HepG2 (cell line): ENCODE measurements around the gene RABGGTA. TPM values are rescaled to one million over a fixed set of nuclear protein-coding genes. Genes with fewer than 3 reads are reported as not detected.

ENCODE experiments used
- CC2D1A ChIP-seq: sonication (generic); formaldehyde crosslinking; IDR thresholded peaks from 2 replicates; pipeline ENCODE4 v1.8.1; 2023; ENCODE audit warnings: mild to moderate bottlenecking, missing genetic modification reagents
- FOSL1 ChIP-seq: sonication (generic); formaldehyde crosslinking; IDR thresholded peaks from 2 replicates; pipeline ENCODE4 v1.9.0; 2021; ENCODE audit warnings: missing genetic modification reagents, borderline replicate concordance
- IRF2 ChIP-seq: IDR thresholded peaks from 2 replicates; pipeline ENCODE4 v1.6.1; 2018; ENCODE audit warnings: missing genetic modification reagents, missing compliant biosample characterization
- NFIC ChIP-seq: IDR thresholded peaks from 2 replicates; pipeline ENCODE4 v1.6.1; 2012; ENCODE audit warnings: mild to moderate bottlenecking, low read length, inconsistent platforms
- POLR2AphosphoS2 ChIP-seq: IDR thresholded peaks from 2 replicates; pipeline ENCODE4 v1.6.1; 2011; ENCODE audit warnings: low read depth, low read length, improper control_type of control experiment
- RAD51 ChIP-seq: fragments of 450-650 bp; IDR thresholded peaks from 2 replicates; pipeline ENCODE4 v1.6.1; 2016; ENCODE audit warnings: borderline replicate concordance
- RARG ChIP-seq: sonication (generic); formaldehyde crosslinking; IDR thresholded peaks from 2 replicates; pipeline ENCODE4 v1.4.0; 2020; ENCODE audit warnings: low read depth, mild to moderate bottlenecking, missing genetic modification reagents
- REPIN1 ChIP-seq: sonication (generic); formaldehyde crosslinking; IDR thresholded peaks from 2 replicates; pipeline ENCODE4 v1.8.0; 2022; ENCODE audit warnings: missing genetic modification reagents, low read depth, mild to moderate bottlenecking, borderline replicate concordance
- RFXANK ChIP-seq: IDR thresholded peaks from 2 replicates; pipeline ENCODE4 v1.6.1; 2016
- RFXAP ChIP-seq: sonication (generic); formaldehyde crosslinking; IDR thresholded peaks from 2 replicates; pipeline ENCODE4 v1.4.0; 2020; ENCODE audit warnings: missing genetic modification reagents, borderline replicate concordance
- SAP130 ChIP-seq: IDR thresholded peaks from 2 replicates; pipeline ENCODE4 v1.6.1; 2016; ENCODE audit warnings: low read depth
- SNAPC2 ChIP-seq: sonication (generic); formaldehyde crosslinking; IDR thresholded peaks from 2 replicates; pipeline ENCODE4 v1.8.1; 2022; ENCODE audit warnings: mild to moderate bottlenecking, missing genetic modification reagents
- TARDBP ChIP-seq: sonication (generic); formaldehyde crosslinking; IDR thresholded peaks from 2 replicates; pipeline ENCODE4 v1.8.0; 2022; ENCODE audit warnings: mild to moderate bottlenecking, missing genetic modification reagents
- ZBTB42 ChIP-seq: sonication (generic); formaldehyde crosslinking; IDR thresholded peaks from 2 replicates; pipeline ENCODE4 v1.5.0; 2020; ENCODE audit warnings: mild to moderate bottlenecking, missing genetic modification reagents
- ZNF136 ChIP-seq: sonication (generic); formaldehyde crosslinking; IDR thresholded peaks from 2 replicates; pipeline ENCODE4 v1.8.1; 2022; ENCODE audit warnings: low read depth, mild to moderate bottlenecking, moderate library complexity, missing genetic modification reagents
- ZNF230 ChIP-seq: sonication (generic); formaldehyde crosslinking; IDR thresholded peaks from 2 replicates; pipeline ENCODE4 v1.4.0; 2020; ENCODE audit warnings: mild to moderate bottlenecking, missing genetic modification reagents
- ZNF260 ChIP-seq: sonication (generic); formaldehyde crosslinking; IDR thresholded peaks from 2 replicates; pipeline ENCODE4 v1.4.0; 2020; ENCODE audit warnings: missing genetic modification reagents, low read depth, mild to moderate bottlenecking, borderline replicate concordance
- ZNF614 ChIP-seq: IDR thresholded peaks from 2 replicates; pipeline ENCODE4 v1.6.1; 2018; ENCODE audit warnings: missing biosample characterization, missing genetic modification reagents, inconsistent platforms, borderline replicate concordance
- ZNF773 ChIP-seq: sonication (generic); formaldehyde crosslinking; IDR thresholded peaks from 2 replicates; pipeline ENCODE4 v1.4.0; 2020; ENCODE audit warnings: missing genetic modification reagents, borderline replicate concordance
- ZSCAN22 ChIP-seq: sonication (generic); formaldehyde crosslinking; IDR thresholded peaks from 2 replicates; pipeline ENCODE4 v1.4.0; 2020; ENCODE audit warnings: mild to moderate bottlenecking, missing genetic modification reagents
- ZSCAN9 ChIP-seq: IDR thresholded peaks from 2 replicates; pipeline ENCODE4 v1.6.1; 2016; ENCODE audit warnings: borderline replicate concordance
- polyA plus RNA-seq, 8 experiments: library from polyadenylated mRNA; depleted of rRNA in 3 of 8; stranded (reverse) in 7 of 8; unstranded in 1 of 8; fragments of >200 nt; fragmentation: Illumina TruSeq in 4 of 8; extraction: Trizol in 4 of 8; gene quantifications; 2 replicates each; pipeline versions ENCODE4 v1.2.1 to v1.2.3, GENCODE V29; 2011 to 2016; ENCODE audit warnings: low read depth in 4 of 8, missing spikeins in 1 of 8, mixed read lengths in 1 of 8; ENCODE audit not compliant: insufficient read depth in 1 of 8
- total RNA-seq, 5 experiments: library from RNA; depleted of rRNA; stranded (reverse); fragments of >200 nt; fragmentation: Illumina TruSeq; extraction: Trizol; gene quantifications; 2 replicates each; pipeline ENCODE4 v1.2.3, GENCODE V29; 2016; ENCODE audit warnings: low read depth in 1 of 5
- TF ChIP-seq, protein P1 (sequence below): sonication (generic); formaldehyde crosslinking; conservative IDR thresholded peaks from 2 replicates; pipeline ENCODE4 v1.4.0; 2020; ENCODE audit warnings: missing genetic modification reagents
- TF ChIP-seq, protein P2 (sequence below): sonication (generic); formaldehyde crosslinking; IDR thresholded peaks from 2 replicates; pipeline ENCODE4 v1.4.0; 2020; ENCODE audit warnings: mild to moderate bottlenecking, missing genetic modification reagents
- TF ChIP-seq, protein P3 (sequence below): sonication (generic); formaldehyde crosslinking; IDR thresholded peaks from 2 replicates; pipeline ENCODE4 v1.5.0; 2020; ENCODE audit warnings: mild to moderate bottlenecking, missing genetic modification reagents, borderline replicate concordance

RABGGTA gene
- total and polyA plus RNA-seq, 2 of the 13 experiments (the other 11 are each of a cell fraction or from before 2014, with no cell fraction given) = 57.9 to 90.8 TPM

GRCh38 chr14:24299255-24300191 lies 28.1 kb upstream of the RABGGTA start, which contains the start of the genes DHRS1 and NOP9 (continued):
- TF ChIP-seq, protein P1, sequence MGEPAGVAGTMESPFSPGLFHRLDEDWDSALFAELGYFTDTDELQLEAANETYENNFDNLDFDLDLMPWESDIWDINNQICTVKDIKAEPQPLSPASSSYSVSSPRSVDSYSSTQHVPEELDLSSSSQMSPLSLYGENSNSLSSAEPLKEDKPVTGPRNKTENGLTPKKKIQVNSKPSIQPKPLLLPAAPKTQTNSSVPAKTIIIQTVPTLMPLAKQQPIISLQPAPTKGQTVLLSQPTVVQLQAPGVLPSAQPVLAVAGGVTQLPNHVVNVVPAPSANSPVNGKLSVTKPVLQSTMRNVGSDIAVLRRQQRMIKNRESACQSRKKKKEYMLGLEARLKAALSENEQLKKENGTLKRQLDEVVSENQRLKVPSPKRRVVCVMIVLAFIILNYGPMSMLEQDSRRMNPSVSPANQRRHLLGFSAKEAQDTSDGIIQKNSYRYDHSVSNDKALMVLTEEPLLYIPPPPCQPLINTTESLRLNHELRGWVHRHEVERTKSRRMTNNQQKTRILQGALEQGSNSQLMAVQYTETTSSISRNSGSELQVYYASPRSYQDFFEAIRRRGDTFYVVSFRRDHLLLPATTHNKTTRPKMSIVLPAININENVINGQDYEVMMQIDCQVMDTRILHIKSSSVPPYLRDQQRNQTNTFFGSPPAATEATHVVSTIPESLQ = 0 out of 2 replicates have a peak, but pooled peaks have one; percentile 93
- TF ChIP-seq CC2D1A (CRISPR knock-in tag) = no peak
- TF ChIP-seq RAD51 = no peak
- peak; percentile 100 for TF ChIP-seq SAP130 (CRISPR knock-in tag)
- TF ChIP-seq ZNF614 (CRISPR knock-in tag) = peak; percentile 95; the same call in 1 of the 2 replicates
- peak; percentile 96 for TF ChIP-seq RFXAP (CRISPR knock-in tag)
- TF ChIP-seq RFXANK (CRISPR knock-in tag) = 0 out of 2 replicates have a peak, but pooled peaks have one; percentile 34
- TF ChIP-seq, protein P2, sequence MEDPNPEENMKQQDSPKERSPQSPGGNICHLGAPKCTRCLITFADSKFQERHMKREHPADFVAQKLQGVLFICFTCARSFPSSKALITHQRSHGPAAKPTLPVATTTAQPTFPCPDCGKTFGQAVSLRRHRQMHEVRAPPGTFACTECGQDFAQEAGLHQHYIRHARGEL (CRISPR knock-in tag) = peak; percentile 96
- TF ChIP-seq ZNF773 (CRISPR knock-in tag) = 0 out of 2 replicates have a peak, but pooled peaks have one; percentile 24
- TF ChIP-seq ZSCAN22 (CRISPR knock-in tag) = 0 out of 2 replicates have a peak, but pooled peaks have one; percentile 55
- TF ChIP-seq NFIC = no peak
- TF ChIP-seq TARDBP (CRISPR knock-in tag) = peak; percentile 88
- TF ChIP-seq POLR2AphosphoS2 = no peak
- TF ChIP-seq ZNF136 (CRISPR knock-in tag) = peak; percentile 98
- TF ChIP-seq IRF2 (CRISPR knock-in tag) = peak; percentile 97
- peak; percentile 98 for TF ChIP-seq REPIN1 (CRISPR knock-in tag)
- peak; percentile 89 for TF ChIP-seq ZBTB42
- TF ChIP-seq ZNF260 (CRISPR knock-in tag) = peak; percentile 97; the same call in 1 of the 2 replicates
- peak; percentile 99 for TF ChIP-seq ZNF230 (CRISPR knock-in tag)
- TF ChIP-seq SNAPC2 = peak; percentile 82; the same call in 1 of the 2 replicates
- TF ChIP-seq, protein P3, sequence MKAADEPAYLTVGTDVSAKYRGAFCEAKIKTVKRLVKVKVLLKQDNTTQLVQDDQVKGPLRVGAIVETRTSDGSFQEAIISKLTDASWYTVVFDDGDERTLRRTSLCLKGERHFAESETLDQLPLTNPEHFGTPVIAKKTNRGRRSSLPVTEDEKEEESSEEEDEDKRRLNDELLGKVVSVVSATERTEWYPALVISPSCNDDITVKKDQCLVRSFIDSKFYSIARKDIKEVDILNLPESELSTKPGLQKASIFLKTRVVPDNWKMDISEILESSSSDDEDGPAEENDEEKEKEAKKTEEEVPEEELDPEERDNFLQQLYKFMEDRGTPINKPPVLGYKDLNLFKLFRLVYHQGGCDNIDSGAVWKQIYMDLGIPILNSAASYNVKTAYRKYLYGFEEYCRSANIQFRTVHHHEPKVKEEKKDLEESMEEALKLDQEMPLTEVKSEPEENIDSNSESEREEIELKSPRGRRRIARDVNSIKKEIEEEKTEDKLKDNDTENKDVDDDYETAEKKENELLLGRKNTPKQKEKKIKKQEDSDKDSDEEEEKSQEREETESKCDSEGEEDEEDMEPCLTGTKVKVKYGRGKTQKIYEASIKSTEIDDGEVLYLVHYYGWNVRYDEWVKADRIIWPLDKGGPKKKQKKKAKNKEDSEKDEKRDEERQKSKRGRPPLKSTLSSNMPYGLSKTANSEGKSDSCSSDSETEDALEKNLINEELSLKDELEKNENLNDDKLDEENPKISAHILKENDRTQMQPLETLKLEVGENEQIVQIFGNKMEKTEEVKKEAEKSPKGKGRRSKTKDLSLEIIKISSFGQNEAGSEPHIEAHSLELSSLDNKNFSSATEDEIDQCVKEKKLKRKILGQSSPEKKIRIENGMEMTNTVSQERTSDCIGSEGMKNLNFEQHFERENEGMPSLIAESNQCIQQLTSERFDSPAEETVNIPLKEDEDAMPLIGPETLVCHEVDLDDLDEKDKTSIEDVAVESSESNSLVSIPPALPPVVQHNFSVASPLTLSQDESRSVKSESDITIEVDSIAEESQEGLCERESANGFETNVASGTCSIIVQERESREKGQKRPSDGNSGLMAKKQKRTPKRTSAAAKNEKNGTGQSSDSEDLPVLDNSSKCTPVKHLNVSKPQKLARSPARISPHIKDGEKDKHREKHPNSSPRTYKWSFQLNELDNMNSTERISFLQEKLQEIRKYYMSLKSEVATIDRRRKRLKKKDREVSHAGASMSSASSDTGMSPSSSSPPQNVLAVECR (CRISPR knock-in tag) = peak; percentile 100
- no peak; the same call in 1 of the 2 replicates for TF ChIP-seq ZSCAN9 (CRISPR knock-in tag)
- peak; percentile 62; the same call in 1 of the 2 replicates for TF ChIP-seq FOSL1
- TF ChIP-seq RARG = 0 out of 2 replicates have a peak, but pooled peaks have one; percentile 86
